DMS153 treated with DMSO at 0.1 percent for 48 hours (cell line): ENCODE data around the gene TARBP2.

Experiments
- DNase-seq: peaks from one replicate; lab custom pipeline; 2025; ENCODE audit not compliant: unreplicated experiment; lab: John Stamatoyannopoulos, UW

TARBP2 gene

GRCh38 chr12:53495903-53496751 is 5.0 kb upstream of the TARBP2 start:
- no peak for DNase-seq

- no peak for DNase-seq
These were observed 4.4 kb upstream of the TARBP2 start for GRCh38 chr12:53496752-53497032.

GRCh38 chr12:53497461-53497860 is 3.6 kb upstream of the TARBP2 start:
- no peak for DNase-seq

GRCh38 chr12:53498235-53498630 is 2.9 kb upstream of the TARBP2 start:
- no peak for DNase-seq

- DNase-seq = no peak
These were observed 1.6 kb upstream of the TARBP2 start, which contains the start of gene MAP3K12 for GRCh38 chr12:53499266-53500141. Gene MAP3K12, minus strand, starts transcription at chr12:53499458. Its CDS starts 12,067 bp downstream, at chr12:53487391.

- DNase-seq = no peak
These were observed 824 bp upstream of the TARBP2 start for GRCh38 chr12:53500142-53500775.

- DNase-seq = no peak
These were observed 615 bp downstream of the TARBP2 start for GRCh38 chr12:53501615-53502181.

- no peak for DNase-seq
These were observed 1.2 kb downstream of the TARBP2 start for GRCh38 chr12:53502331-53502730.

- DNase-seq = no peak
These were observed 2.1 kb downstream of the TARBP2 start for GRCh38 chr12:53502983-53503728.

GRCh38 chr12:53504004-53504920 is 3.2 kb downstream of the TARBP2 start:
- DNase-seq = no peak

GRCh38 chr12:53505086-53505485 is 4.0 kb downstream of the TARBP2 start:
- DNase-seq = no peak

- DNase-seq = no peak
These were observed 4.7 kb downstream of the TARBP2 start for GRCh38 chr12:53505555-53506449.

GRCh38 chr12:53506450-53506785 is 5.3 kb downstream of the TARBP2 start:
- no peak for DNase-seq

- no peak for DNase-seq
These were observed 6.0 kb downstream of the TARBP2 start, which contains the start of gene NPFF for GRCh38 chr12:53506881-53507602. Gene NPFF, minus strand, starts transcription at chr12:53507484. Its CDS starts 10 bp downstream, at chr12:53507474.

GRCh38 chr12:53507603-53507885 is 6.5 kb downstream of the TARBP2 start:
- no peak for DNase-seq

- peak; percentile 65 for DNase-seq
These were observed 7.6 kb downstream of the TARBP2 start for GRCh38 chr12:53508534-53509170.

- DNase-seq = no peak
These were observed 9.2 kb downstream of the TARBP2 start for GRCh38 chr12:53510181-53510812.
